WTC11 (cell line): Measurements from ENCODE around the gene MEX3C. TPM values are rescaled to one million over a fixed set of nuclear protein-coding genes. Genes with fewer than 3 reads are reported as not detected.

Experiments
- ATAC-seq: fragments of 200-7000 bp; cut with Tn5 transposase; 2 replicates; pipeline ENCODE4 v1.10.0; 2021; ENCODE audit warnings: mild to moderate bottlenecking, moderate library complexity
- Bru-seq: library from RNA; stranded (reverse); fragments of 400-500 nt; gene quantifications from one replicate; lab custom pipeline; 2021; lab: Mats Ljungman, UMichigan
- CTCF ChIA-PET: fragments of 300-600 bp; sonication (Branson Sonifier 250); formaldehyde crosslinking; loops from one replicate; lab custom pipeline; 2021; ENCODE audit warnings: antibody characterized with exemption; lab: Charles Lee
- POLR2A ChIA-PET: fragments of 350-600 bp; sonication (Branson Sonifier 250); formaldehyde crosslinking; loops from one replicate; lab custom pipeline; 2021; ENCODE audit warnings: antibody characterized with exemption; lab: Charles Lee
- DNase-seq: peaks from one replicate; pipeline ENCODE4 v3.0.0; 2021; ENCODE audit warnings: low spot score
- H3K27ac Mint-ChIP-seq: 2 replicates; pipeline ENCODE4 v1.8.0; 2021; ENCODE audit warnings: mixed read lengths
- H3K27me3 Mint-ChIP-seq: 2 replicates; pipeline ENCODE4 v1.8.0; 2021; ENCODE audit warnings: low read depth, mild to moderate bottlenecking, moderate library complexity, mixed read lengths
- H3K36me3 Mint-ChIP-seq: 2 replicates; pipeline ENCODE4 v1.8.0; 2021; ENCODE audit warnings: mixed read lengths
- H3K4me1 Mint-ChIP-seq: 2 replicates; pipeline ENCODE4 v1.8.0; 2022; ENCODE audit warnings: mixed read lengths
- H3K4me3 Mint-ChIP-seq: 2 replicates; pipeline ENCODE4 v1.8.0; 2021; ENCODE audit warnings: mild to moderate bottlenecking, moderate library complexity, mixed read lengths
- H3K9me3 Mint-ChIP-seq: 2 replicates; pipeline ENCODE4 v1.8.0; 2021; ENCODE audit warnings: mixed read lengths
- CBFB ChIP-seq: sonication (generic); formaldehyde crosslinking; IDR thresholded peaks from 2 replicates; pipeline ENCODE4 v1.8.1; 2022; ENCODE audit warnings: mild to moderate bottlenecking, low read depth, missing genetic modification reagents
- CREM ChIP-seq: sonication (generic); formaldehyde crosslinking; IDR thresholded peaks from 2 replicates; pipeline ENCODE4 v1.8.1; 2022; ENCODE audit warnings: mild to moderate bottlenecking, missing genetic modification reagents, moderate library complexity
- E2F5 ChIP-seq: sonication (generic); formaldehyde crosslinking; IDR thresholded peaks from 2 replicates; pipeline ENCODE4 v1.8.1; 2022; ENCODE audit warnings: mild to moderate bottlenecking, moderate library complexity, missing genetic modification reagents
- ESRRA ChIP-seq: sonication (generic); formaldehyde crosslinking; IDR thresholded peaks from 2 replicates; pipeline ENCODE4 v1.8.1; 2022; ENCODE audit warnings: mild to moderate bottlenecking, missing genetic modification reagents, borderline replicate concordance
- ETV6 ChIP-seq: sonication (generic); formaldehyde crosslinking; IDR thresholded peaks from 2 replicates; pipeline ENCODE4 v1.8.1; 2022; ENCODE audit warnings: mild to moderate bottlenecking, missing genetic modification reagents
- FOXJ3 ChIP-seq: sonication (generic); formaldehyde crosslinking; IDR thresholded peaks from 2 replicates; pipeline ENCODE4 v1.9.0; 2021; ENCODE audit warnings: missing genetic modification reagents, mild to moderate bottlenecking, borderline replicate concordance
- HMGXB4 ChIP-seq: sonication (generic); formaldehyde crosslinking; IDR thresholded peaks from 2 replicates; pipeline ENCODE4 v1.8.1; 2023; ENCODE audit warnings: mild to moderate bottlenecking, moderate library complexity, missing genetic modification reagents
- MXD4 ChIP-seq: fragments of 250-450 bp; sonication (Bioruptor Pico); IDR thresholded peaks from 2 replicates; pipeline ENCODE4 v1.8.0; 2021; ENCODE audit warnings: mild to moderate bottlenecking, moderate library complexity, borderline replicate concordance
- MYBL2 ChIP-seq: sonication (generic); formaldehyde crosslinking; IDR thresholded peaks from 2 replicates; pipeline ENCODE4 v1.8.1; 2023; ENCODE audit warnings: mild to moderate bottlenecking, moderate library complexity, missing genetic modification reagents
- NFE2L1 ChIP-seq: sonication (generic); formaldehyde crosslinking; IDR thresholded peaks from 2 replicates; pipeline ENCODE4 v1.8.1; 2023; ENCODE audit warnings: missing genetic modification reagents
- PRRX2 ChIP-seq: fragments of 250-450 bp; sonication (Bioruptor Pico); IDR thresholded peaks from 2 replicates; pipeline ENCODE4 v1.8.0; 2021; ENCODE audit warnings: mild to moderate bottlenecking
- SMAD3 ChIP-seq: sonication (generic); formaldehyde crosslinking; IDR thresholded peaks from 2 replicates; pipeline ENCODE4 v1.8.0; 2022; ENCODE audit warnings: missing genetic modification reagents, mild to moderate bottlenecking, borderline replicate concordance
- SOX15 ChIP-seq: fragments of 250-450 bp; sonication (Bioruptor Pico); IDR thresholded peaks from 2 replicates; pipeline ENCODE4 v1.9.0; 2021; ENCODE audit warnings: mild to moderate bottlenecking
- SP1 ChIP-seq: sonication (generic); formaldehyde crosslinking; conservative IDR thresholded peaks from 2 replicates; pipeline ENCODE4 v1.8.1; 2022; ENCODE audit warnings: missing genetic modification reagents
- ZBTB21 ChIP-seq: sonication (generic); formaldehyde crosslinking; IDR thresholded peaks from 2 replicates; pipeline ENCODE4 v1.8.1; 2023; ENCODE audit warnings: mild to moderate bottlenecking, missing genetic modification reagents, borderline replicate concordance
- ZMAT4 ChIP-seq: fragments of 250-450 bp; sonication (Bioruptor Pico); IDR thresholded peaks from 2 replicates; pipeline ENCODE4 v1.9.0; 2021; ENCODE audit warnings: mild to moderate bottlenecking
- ZNF232 ChIP-seq: sonication (generic); formaldehyde crosslinking; IDR thresholded peaks from 2 replicates; pipeline ENCODE4 v1.8.0; 2022; ENCODE audit warnings: mild to moderate bottlenecking, missing genetic modification reagents
- ZNF263 ChIP-seq: sonication (generic); formaldehyde crosslinking; IDR thresholded peaks from 2 replicates; pipeline ENCODE4 v1.8.1; 2022; ENCODE audit warnings: low read depth, mild to moderate bottlenecking, moderate library complexity, missing genetic modification reagents
- ZNF416 ChIP-seq: fragments of 250-450 bp; sonication (Bioruptor Pico); IDR thresholded peaks from 2 replicates; pipeline ENCODE4 v1.9.0; 2021; ENCODE audit warnings: mild to moderate bottlenecking, inconsistent platforms
- long read RNA-seq, 3 experiments: library from RNA in 1 of 3; library from capped mRNA in 1 of 3; library from polyadenylated mRNA in 1 of 3; unstranded in 2 of 3; stranded (forward) in 1 of 3; transcript quantifications; one replicate each; pipeline ENCODE4 v2.0.0, GENCODE V29; 2021
- total RNA-seq: library from RNA; stranded (reverse); gene quantifications from 3 replicates; pipeline ENCODE4 v1.2.3, GENCODE V29; 2021
- TF ChIP-seq, protein P1 (sequence below): sonication (generic); formaldehyde crosslinking; IDR thresholded peaks from 2 replicates; pipeline ENCODE4 v1.8.0; 2023; ENCODE audit warnings: missing genetic modification reagents, mild to moderate bottlenecking, borderline replicate concordance
- TF ChIP-seq, protein P2 (sequence below): sonication (generic); formaldehyde crosslinking; IDR thresholded peaks from 2 replicates; pipeline ENCODE4 v1.8.1; 2023; ENCODE audit warnings: mild to moderate bottlenecking, missing genetic modification reagents
- TF ChIP-seq, protein P3 (sequence below): sonication (generic); formaldehyde crosslinking; conservative IDR thresholded peaks from 2 replicates; pipeline ENCODE4 v1.8.1; 2022; ENCODE audit warnings: mild to moderate bottlenecking, missing genetic modification reagents
- TF ChIP-seq, protein P4 (sequence below): sonication (generic); formaldehyde crosslinking; IDR thresholded peaks from 2 replicates; pipeline ENCODE4 v1.8.0; 2022; ENCODE audit warnings: mild to moderate bottlenecking, missing genetic modification reagents
- TF ChIP-seq, protein P5 (sequence below): sonication (generic); formaldehyde crosslinking; IDR thresholded peaks from 2 replicates; pipeline ENCODE4 v1.8.1; 2023; ENCODE audit warnings: mild to moderate bottlenecking, missing genetic modification reagents, moderate library complexity

The MEX3C gene
- total RNA-seq (70.4 to 79.4 TPM (median 73.9 TPM) in 3 replicates), Bru-seq, nascent RNA (percentile 98 among the genes with signal in this experiment)
- long read RNA-seq, experiment 1, transcript MEX3C-201 (2 exons, 3,781 nt), result major isoform, 204 of 245 reads
- long read RNA-seq, experiment 1, partial matches to known transcripts, result 0 of 245 reads
- long read RNA-seq, experiment 1, other reads (novel, unspliced or antisense), result 39 of 245 reads
- long read RNA-seq, experiment 2, transcript MEX3C-201 (2 exons, 3,781 nt), result major isoform, 65 of 126 reads
- long read RNA-seq, experiment 2, partial matches to known transcripts, result 12 of 126 reads
- long read RNA-seq, experiment 2, other reads (novel, unspliced or antisense), result 49 of 126 reads
- long read RNA-seq, experiment 3, partial matches to known transcripts, result 0 of 9 reads
- long read RNA-seq, experiment 3, other reads (novel, unspliced or antisense), result 9 of 9 reads

DNA sequence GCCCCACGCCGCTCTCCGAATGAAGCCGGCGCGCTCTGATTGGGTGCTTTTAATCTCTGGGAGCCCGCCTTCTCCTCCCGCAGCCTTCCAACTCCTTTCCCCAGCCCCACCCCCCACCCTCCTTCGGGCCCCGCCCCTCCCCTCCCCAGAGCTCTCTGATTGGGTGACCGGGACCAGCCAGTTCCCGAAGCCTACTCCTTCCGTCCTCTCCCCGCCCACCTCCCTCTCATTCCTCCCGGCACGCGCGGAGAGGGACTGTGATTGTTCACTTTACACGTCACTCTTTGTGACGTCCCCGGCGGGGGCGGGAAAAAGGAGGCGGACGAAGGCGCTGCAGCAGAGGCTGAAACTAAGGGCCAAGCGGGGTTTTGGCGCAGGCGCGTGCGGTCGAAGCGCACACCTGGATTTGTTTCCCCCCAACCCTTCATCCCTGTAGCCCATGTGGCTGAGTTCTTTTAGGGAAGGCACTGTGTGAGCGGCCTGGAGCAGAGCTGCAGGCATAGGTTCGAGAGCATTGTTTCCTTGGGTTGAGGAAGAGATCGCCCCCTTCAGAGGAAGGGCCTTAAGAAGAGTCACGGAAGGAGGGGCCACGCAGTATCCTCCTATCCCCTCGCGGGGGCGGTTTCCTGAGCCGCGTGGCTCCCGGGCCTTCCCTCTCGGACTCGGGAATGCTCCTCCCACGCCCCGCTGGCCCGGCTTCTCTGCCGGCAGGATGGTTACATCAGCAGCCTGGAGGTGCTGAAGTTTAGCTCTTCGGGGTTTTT is at the start of gene MEX3C:
TSS of gene MEX3C (minus strand) at position 21 of the 764 bp plus-strand sequence. CDS start 361 bp downstream, outside the sequence.
- Mint-ChIP-seq H3K27me3 (no peaks in the 10 kb centered on the region), H3K36me3 (peaks cover 8% of the 10 kb centered on the region), H3K27ac (peak within 1 kb of the TSS; percentile 99), H3K4me1 (peaks cover 26% of the 10 kb centered on the region), H3K4me3 (peak within 1 kb of the TSS; percentile 96), H3K9me3 (peaks cover 3% of the 10 kb centered on the region)
- CTCF ChIA-PET, result interaction anchor here (1.0 to 1.8 kb wide), 6 partner anchors 10 to 87 kb away, joined by 3 to 10 read pairs (median 4); no protein-coding TSS in a partner anchor
- DNase-seq (peak; percentile 99), ATAC-seq (peak; percentile 90)
- POLR2A ChIA-PET, result interaction anchor here (0.6 to 2.2 kb wide), 12 partner anchors 10 to 1153 kb away, joined by 3 to 10 read pairs (median 3); partner anchors contain the start of gene SMAD4
- TF ChIP-seq SOX15 (CRISPR knock-in tag), result no peak
- no peak for TF ChIP-seq MXD4
- TF ChIP-seq CBFB (CRISPR knock-in tag), result 0 out of 2 replicates have a peak, but pooled peaks have one; percentile 31
- TF ChIP-seq, protein P1, sequence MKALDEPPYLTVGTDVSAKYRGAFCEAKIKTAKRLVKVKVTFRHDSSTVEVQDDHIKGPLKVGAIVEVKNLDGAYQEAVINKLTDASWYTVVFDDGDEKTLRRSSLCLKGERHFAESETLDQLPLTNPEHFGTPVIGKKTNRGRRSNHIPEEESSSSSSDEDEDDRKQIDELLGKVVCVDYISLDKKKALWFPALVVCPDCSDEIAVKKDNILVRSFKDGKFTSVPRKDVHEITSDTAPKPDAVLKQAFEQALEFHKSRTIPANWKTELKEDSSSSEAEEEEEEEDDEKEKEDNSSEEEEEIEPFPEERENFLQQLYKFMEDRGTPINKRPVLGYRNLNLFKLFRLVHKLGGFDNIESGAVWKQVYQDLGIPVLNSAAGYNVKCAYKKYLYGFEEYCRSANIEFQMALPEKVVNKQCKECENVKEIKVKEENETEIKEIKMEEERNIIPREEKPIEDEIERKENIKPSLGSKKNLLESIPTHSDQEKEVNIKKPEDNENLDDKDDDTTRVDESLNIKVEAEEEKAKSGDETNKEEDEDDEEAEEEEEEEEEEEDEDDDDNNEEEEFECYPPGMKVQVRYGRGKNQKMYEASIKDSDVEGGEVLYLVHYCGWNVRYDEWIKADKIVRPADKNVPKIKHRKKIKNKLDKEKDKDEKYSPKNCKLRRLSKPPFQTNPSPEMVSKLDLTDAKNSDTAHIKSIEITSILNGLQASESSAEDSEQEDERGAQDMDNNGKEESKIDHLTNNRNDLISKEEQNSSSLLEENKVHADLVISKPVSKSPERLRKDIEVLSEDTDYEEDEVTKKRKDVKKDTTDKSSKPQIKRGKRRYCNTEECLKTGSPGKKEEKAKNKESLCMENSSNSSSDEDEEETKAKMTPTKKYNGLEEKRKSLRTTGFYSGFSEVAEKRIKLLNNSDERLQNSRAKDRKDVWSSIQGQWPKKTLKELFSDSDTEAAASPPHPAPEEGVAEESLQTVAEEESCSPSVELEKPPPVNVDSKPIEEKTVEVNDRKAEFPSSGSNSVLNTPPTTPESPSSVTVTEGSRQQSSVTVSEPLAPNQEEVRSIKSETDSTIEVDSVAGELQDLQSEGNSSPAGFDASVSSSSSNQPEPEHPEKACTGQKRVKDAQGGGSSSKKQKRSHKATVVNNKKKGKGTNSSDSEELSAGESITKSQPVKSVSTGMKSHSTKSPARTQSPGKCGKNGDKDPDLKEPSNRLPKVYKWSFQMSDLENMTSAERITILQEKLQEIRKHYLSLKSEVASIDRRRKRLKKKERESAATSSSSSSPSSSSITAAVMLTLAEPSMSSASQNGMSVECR (CRISPR knock-in tag), result peak; percentile 57; the same call in 1 of the 2 replicates
- no peak for TF ChIP-seq FOXJ3 (CRISPR knock-in tag)
- TF ChIP-seq ESRRA (CRISPR knock-in tag), result 0 out of 2 replicates have a peak, but pooled peaks have one; percentile 40
- TF ChIP-seq ETV6 (CRISPR knock-in tag), result peak; percentile 60; the same call in 1 of the 2 replicates
- TF ChIP-seq E2F5 (CRISPR knock-in tag), result peak; percentile 88; the same call in 1 of the 2 replicates
- 0 out of 2 replicates have a peak, but pooled peaks have one; percentile 25 for TF ChIP-seq MYBL2 (CRISPR knock-in tag)
- 0 out of 2 replicates have a peak, but pooled peaks have one; percentile 79 for TF ChIP-seq ZNF232
- peak; percentile 27; the same call in 1 of the 2 replicates for TF ChIP-seq NFE2L1
- peak; percentile 84 for TF ChIP-seq CREM (CRISPR knock-in tag)
- no peak for TF ChIP-seq ZNF416 (CRISPR knock-in tag)
- TF ChIP-seq, protein P2, sequence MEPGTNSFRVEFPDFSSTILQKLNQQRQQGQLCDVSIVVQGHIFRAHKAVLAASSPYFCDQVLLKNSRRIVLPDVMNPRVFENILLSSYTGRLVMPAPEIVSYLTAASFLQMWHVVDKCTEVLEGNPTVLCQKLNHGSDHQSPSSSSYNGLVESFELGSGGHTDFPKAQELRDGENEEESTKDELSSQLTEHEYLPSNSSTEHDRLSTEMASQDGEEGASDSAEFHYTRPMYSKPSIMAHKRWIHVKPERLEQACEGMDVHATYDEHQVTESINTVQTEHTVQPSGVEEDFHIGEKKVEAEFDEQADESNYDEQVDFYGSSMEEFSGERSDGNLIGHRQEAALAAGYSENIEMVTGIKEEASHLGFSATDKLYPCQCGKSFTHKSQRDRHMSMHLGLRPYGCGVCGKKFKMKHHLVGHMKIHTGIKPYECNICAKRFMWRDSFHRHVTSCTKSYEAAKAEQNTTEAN (CRISPR knock-in tag), result no peak
- no peak for TF ChIP-seq HMGXB4 (CRISPR knock-in tag)
- TF ChIP-seq ZNF263, result no peak
- TF ChIP-seq, protein P3, sequence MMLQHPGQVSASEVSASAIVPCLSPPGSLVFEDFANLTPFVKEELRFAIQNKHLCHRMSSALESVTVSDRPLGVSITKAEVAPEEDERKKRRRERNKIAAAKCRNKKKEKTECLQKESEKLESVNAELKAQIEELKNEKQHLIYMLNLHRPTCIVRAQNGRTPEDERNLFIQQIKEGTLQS, result no peak
- TF ChIP-seq PRRX2 (CRISPR knock-in tag), result no peak
- TF ChIP-seq, protein P4, sequence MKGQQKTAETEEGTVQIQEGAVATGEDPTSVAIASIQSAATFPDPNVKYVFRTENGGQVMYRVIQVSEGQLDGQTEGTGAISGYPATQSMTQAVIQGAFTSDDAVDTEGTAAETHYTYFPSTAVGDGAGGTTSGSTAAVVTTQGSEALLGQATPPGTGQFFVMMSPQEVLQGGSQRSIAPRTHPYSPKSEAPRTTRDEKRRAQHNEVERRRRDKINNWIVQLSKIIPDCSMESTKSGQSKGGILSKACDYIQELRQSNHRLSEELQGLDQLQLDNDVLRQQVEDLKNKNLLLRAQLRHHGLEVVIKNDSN, result peak; percentile 11; the same call in 1 of the 2 replicates
- TF ChIP-seq SMAD3 (CRISPR knock-in tag), result peak; percentile 68; the same call in 1 of the 2 replicates
- 0 out of 2 replicates have a peak, but pooled peaks have one; percentile 23 for TF ChIP-seq ZMAT4 (CRISPR knock-in tag)
- TF ChIP-seq, protein P5, sequence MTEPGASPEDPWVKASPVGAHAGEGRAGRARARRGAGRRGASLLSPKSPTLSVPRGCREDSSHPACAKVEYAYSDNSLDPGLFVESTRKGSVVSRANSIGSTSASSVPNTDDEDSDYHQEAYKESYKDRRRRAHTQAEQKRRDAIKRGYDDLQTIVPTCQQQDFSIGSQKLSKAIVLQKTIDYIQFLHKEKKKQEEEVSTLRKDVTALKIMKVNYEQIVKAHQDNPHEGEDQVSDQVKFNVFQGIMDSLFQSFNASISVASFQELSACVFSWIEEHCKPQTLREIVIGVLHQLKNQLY, result no peak
- peak; percentile 90 for TF ChIP-seq SP1
- TF ChIP-seq ZBTB21 (CRISPR knock-in tag), result peak; percentile 13; the same call in 1 of the 2 replicates
